SK-N-SH (cell line): ENCODE data around the gene AGT. TPM values are rescaled to one million over a fixed set of nuclear protein-coding genes. Genes with fewer than 3 reads are reported as not detected.

Experiments
- CTCF ChIA-PET: fragments of 300-600, 350-600 bp; formaldehyde crosslinking; extraction: SDS; loops from one replicate; lab custom pipeline; 2021; lab: Yijun Ruan, JAX
- POLR2A ChIA-PET: fragments of 350-600 bp; sonication (Branson Sonifier 250); formaldehyde crosslinking; extraction: SDS; loops from one replicate; lab custom pipeline; 2020; ENCODE audit warnings: antibody characterized with exemption, inconsistent platforms; lab: Yijun Ruan, JAX
- DNase-seq: peaks from one replicate; pipeline ENCODE4 v3.0.0; 2012
- H2AFZ ChIP-seq: fragments of 200-600 bp; sonication (generic); 2 replicates; pipeline ENCODE4 v1.8.1; 2016; ENCODE audit warnings: antibody characterized with exemption, mild to moderate bottlenecking, low read depth
- H3F3A ChIP-seq: fragments of 200-600 bp; sonication (generic); replicated peaks from 2 replicates; pipeline ENCODE3; 2016; ENCODE audit warnings: antibody characterized with exemption, mild to moderate bottlenecking; ENCODE audit not compliant: insufficient read depth
- H3K27ac ChIP-seq, 2 experiments: fragments of 200-500 bp in 1 of 2; fragments of 200-600 bp in 1 of 2; sonication (Bioruptor generic) in 1 of 2; sonication (generic), shearing (Covaris generic) in 1 of 2; 2 replicates each; pipeline versions ENCODE4 v1.5.1 to v1.6.1; 2014 to 2016; ENCODE audit warnings: low read depth in 2 of 2, inconsistent platforms in 1 of 2, low read length in 1 of 2, mild to moderate bottlenecking in 1 of 2, mixed read lengths in 1 of 2
- H3K27me3 ChIP-seq: fragments of 200-600 bp; sonication (generic), shearing (Covaris generic); 2 replicates; pipeline ENCODE4 v1.6.1; 2016; ENCODE audit warnings: mixed run types; ENCODE audit not compliant: insufficient read depth
- H3K36me3 ChIP-seq, 2 experiments: fragments of 200-500 bp in 1 of 2; fragments of 200-600 bp in 1 of 2; sonication (Bioruptor generic) in 1 of 2; sonication (generic) in 1 of 2; replicated peaks in 1 of 2; 2 replicates each; pipeline versions ENCODE3 to v1.5.1; 2014 to 2016; ENCODE audit warnings: low read length in 1 of 2, mild to moderate bottlenecking in 1 of 2; ENCODE audit not compliant: insufficient read depth in 2 of 2, control insufficient read depth in 1 of 2
- H3K4me1 ChIP-seq, 2 experiments: fragments of 200-500 bp in 1 of 2; fragments of 200-600 bp in 1 of 2; sonication (Bioruptor generic) in 1 of 2; sonication (generic), shearing (Covaris generic) in 1 of 2; 2 replicates each; pipeline versions ENCODE4 v1.5.1 to v1.6.1; 2014 to 2016; ENCODE audit warnings: low read depth in 1 of 2, low read length in 1 of 2, mixed run types in 1 of 2; ENCODE audit not compliant: insufficient read depth in 2 of 2, control insufficient read depth in 1 of 2
- H3K4me2 ChIP-seq: fragments of 200-600 bp; sonication (generic), shearing (Covaris generic); 2 replicates; pipeline ENCODE4 v1.6.1; 2017; ENCODE audit warnings: mixed run types
- H3K4me3 ChIP-seq, 2 experiments: fragments of 200-500 bp in 1 of 2; fragments of 200-600 bp in 1 of 2; sonication (Bioruptor generic) in 1 of 2; sonication (generic), shearing (Covaris generic) in 1 of 2; 2 replicates each; pipeline versions ENCODE4 v1.5.1 to v1.8.1; 2014 to 2016; ENCODE audit warnings: low read depth in 2 of 2, inconsistent platforms in 1 of 2, low read length in 1 of 2, mild to moderate bottlenecking in 1 of 2, mixed read lengths in 1 of 2, moderate library complexity in 1 of 2
- H3K79me2 ChIP-seq: fragments of 200-600 bp; sonication (generic); 2 replicates; pipeline ENCODE4 v1.8.1; 2017; ENCODE audit warnings: mild to moderate bottlenecking; ENCODE audit not compliant: insufficient read depth
- H3K9ac ChIP-seq: fragments of 200-600 bp; sonication (generic); 2 replicates; pipeline ENCODE4 v1.6.1; 2017; ENCODE audit warnings: mixed run types
- H3K9me2 ChIP-seq: fragments of 200-600 bp; sonication (generic); 2 replicates; pipeline ENCODE4 v1.6.1; 2017; ENCODE audit warnings: mixed run types
- H3K9me3 ChIP-seq: fragments of 200-600 bp; sonication (generic); 2 replicates; pipeline ENCODE4 v1.6.1; 2017; ENCODE audit warnings: mixed run types, mild to moderate bottlenecking, moderate library complexity
- H4K20me1 ChIP-seq: fragments of 200-600 bp; sonication (generic); 2 replicates; pipeline ENCODE4 v1.6.1; 2017; ENCODE audit warnings: mild to moderate bottlenecking, mixed run types; ENCODE audit not compliant: insufficient read depth
- ELF1 ChIP-seq: IDR thresholded peaks from 2 replicates; pipeline ENCODE4 v1.4.0; 2012
- FOSL2 ChIP-seq: IDR thresholded peaks from 2 replicates; pipeline ENCODE4 v1.4.0; 2012; ENCODE audit warnings: low read depth, mild to moderate bottlenecking, moderate library complexity, borderline replicate concordance
- GABPA ChIP-seq: IDR thresholded peaks from 2 replicates; pipeline ENCODE4 v1.4.0; 2012; ENCODE audit warnings: low read depth, mild to moderate bottlenecking
- MXI1 ChIP-seq: IDR thresholded peaks from 2 replicates; pipeline ENCODE4 v1.6.1; 2012; ENCODE audit warnings: mild to moderate bottlenecking, low read depth, low read length, improper control_type of control experiment
- RFX5 ChIP-seq: IDR thresholded peaks from 2 replicates; pipeline ENCODE4 v1.6.1; 2012; ENCODE audit warnings: mild to moderate bottlenecking, improper control_type of control experiment, low read length
- SIN3A ChIP-seq: IDR thresholded peaks from 2 replicates; pipeline ENCODE4 v1.6.1; 2012; ENCODE audit warnings: low read depth, mild to moderate bottlenecking, low read length, moderate library complexity, borderline replicate concordance
- WGBS: methylation state at CpG from one replicate; pipeline ENCODE4 v1.1.6; 2017; ENCODE audit warnings: low lambda C conversion rate; 5-methylcytosine and 5-hydroxymethylcytosine counted together
- polyA plus RNA-seq, 3 experiments: library from polyadenylated mRNA; depleted of rRNA; stranded (reverse); fragments of >200 nt; gene quantifications; 2 replicates each; pipeline ENCODE4 v1.2.3, GENCODE V29; 2012
- TF ChIP-seq, protein P1 (sequence below): fragments of 200-600 bp; sonication (generic); IDR thresholded peaks from 2 replicates; pipeline ENCODE4 v1.6.1; 2017; ENCODE audit warnings: antibody characterized with exemption, mild to moderate bottlenecking, moderate library complexity
- TF ChIP-seq, protein P2 (sequence below): IDR thresholded peaks from 2 replicates; pipeline ENCODE4; 2012

Gene AGT
- polyA plus RNA-seq, 1 of the 3 experiments (the other 2 are of a cell fraction) = 0.39 TPM

DNA sequence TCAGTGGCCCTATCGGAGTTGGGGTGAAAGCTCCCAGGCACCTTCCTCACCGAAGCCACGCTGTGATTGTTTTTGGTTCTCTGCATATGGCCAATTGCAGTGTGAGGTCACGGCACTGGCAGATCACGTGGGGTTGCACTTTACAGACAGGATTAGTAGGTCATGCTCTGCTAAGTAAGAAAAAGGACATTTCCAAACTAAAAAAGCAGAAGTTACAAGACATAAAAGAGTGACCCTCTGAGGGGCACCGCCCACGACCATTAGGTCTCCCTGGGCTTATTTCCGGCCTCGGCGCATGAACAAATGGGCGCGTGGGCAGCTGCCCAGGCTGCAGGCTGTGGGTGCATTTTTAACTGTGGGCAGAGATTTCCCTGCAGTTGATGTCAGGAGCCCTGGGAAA is 35.2 kb upstream of the AGT start:
- Histone ChIP-seq H3F3A (no peaks in the 10 kb centered on the region), H4K20me1 (no peaks in the 10 kb centered on the region), H3K9me3 (no peaks in the 10 kb centered on the region), H3K79me2 (no peaks in the 10 kb centered on the region), H3K27me3 (no peaks in the 10 kb centered on the region), H2AFZ (no peak overlapping the region), H3K4me2 (no peak overlapping the region), H3K4me1 (peaks cover 0 to 11% of the 10 kb centered on the region in 2 experiments; a peak in 1 of 4 replicates), H3K36me3 (no peaks in the 10 kb centered on the region), H3K9me2 (no peaks in the 10 kb centered on the region), H3K9ac (no peak overlapping the region), H3K27ac (no peak overlapping the region), H3K4me3 (no peak overlapping the region)
- POLR2A ChIA-PET = no interaction called here
- no peak for TF ChIP-seq FOSL2
- TF ChIP-seq, protein P1, sequence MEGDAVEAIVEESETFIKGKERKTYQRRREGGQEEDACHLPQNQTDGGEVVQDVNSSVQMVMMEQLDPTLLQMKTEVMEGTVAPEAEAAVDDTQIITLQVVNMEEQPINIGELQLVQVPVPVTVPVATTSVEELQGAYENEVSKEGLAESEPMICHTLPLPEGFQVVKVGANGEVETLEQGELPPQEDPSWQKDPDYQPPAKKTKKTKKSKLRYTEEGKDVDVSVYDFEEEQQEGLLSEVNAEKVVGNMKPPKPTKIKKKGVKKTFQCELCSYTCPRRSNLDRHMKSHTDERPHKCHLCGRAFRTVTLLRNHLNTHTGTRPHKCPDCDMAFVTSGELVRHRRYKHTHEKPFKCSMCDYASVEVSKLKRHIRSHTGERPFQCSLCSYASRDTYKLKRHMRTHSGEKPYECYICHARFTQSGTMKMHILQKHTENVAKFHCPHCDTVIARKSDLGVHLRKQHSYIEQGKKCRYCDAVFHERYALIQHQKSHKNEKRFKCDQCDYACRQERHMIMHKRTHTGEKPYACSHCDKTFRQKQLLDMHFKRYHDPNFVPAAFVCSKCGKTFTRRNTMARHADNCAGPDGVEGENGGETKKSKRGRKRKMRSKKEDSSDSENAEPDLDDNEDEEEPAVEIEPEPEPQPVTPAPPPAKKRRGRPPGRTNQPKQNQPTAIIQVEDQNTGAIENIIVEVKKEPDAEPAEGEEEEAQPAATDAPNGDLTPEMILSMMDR = no peak
- CTCF ChIA-PET = no interaction called here
- 83% methylated on average over 12 of the region's 12 CpGs for WGBS
- no peak for DNase-seq

DNA sequence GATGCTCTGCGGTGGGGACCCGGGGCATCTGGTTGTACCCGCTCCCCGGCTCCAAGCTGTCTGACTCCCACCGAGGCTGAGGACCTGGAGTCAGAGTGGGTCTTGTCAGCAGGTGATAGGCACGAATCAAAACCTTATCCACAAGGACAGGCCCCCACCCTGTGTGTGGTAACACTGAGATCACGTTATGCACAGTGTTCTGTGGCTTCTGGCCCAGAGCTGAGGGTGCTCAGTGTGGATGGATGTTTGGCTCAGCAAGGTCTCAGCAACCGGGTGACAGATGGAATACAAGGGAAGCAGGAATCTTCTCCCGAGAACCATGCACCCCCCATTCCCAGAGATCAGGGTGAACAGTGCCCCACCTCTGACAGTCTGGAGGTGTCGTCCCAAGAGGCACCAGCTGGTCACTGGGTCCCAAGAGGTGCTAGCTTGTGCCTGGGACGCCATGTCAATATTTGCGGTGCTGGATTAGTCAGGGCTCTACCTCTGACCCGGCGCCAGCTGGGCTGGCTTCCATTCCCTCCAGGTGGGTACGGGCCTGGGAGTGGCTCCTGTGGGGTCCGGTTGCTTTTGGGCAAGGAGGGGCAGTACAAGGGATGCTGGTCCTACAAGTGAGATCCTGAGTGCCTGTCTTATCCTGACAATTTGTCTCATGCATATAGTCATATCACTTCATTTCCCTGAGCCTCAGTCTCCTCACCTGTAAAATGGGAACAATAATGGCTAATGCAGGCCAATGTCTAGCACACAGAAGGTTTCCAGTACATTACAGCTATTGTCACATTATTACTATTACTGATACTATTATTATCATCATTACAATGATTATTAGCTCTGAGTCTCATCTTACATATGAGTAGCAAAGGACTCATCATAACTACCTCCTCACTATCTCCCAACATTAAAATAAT is 34.2 kb upstream of the AGT start:
- ChIA-PET CTCF (interaction anchor here (0.8 to 1.1 kb wide), 3 partner anchors 18 to 106 kb away, joined by 3 read pairs; partner anchors contain the start of gene COG2), POLR2A (no interaction called here)
- DNase-seq = no peak
- Histone ChIP-seq H3K79me2 (no peaks in the 10 kb centered on the region), H3F3A (no peaks in the 10 kb centered on the region), H3K4me3 (no peak overlapping the region), H3K9me2 (no peaks in the 10 kb centered on the region), H3K4me1 (peaks cover 0 to 21% of the 10 kb centered on the region in 2 experiments; a peak in 1 of 4 replicates), H3K9ac (no peak overlapping the region), H3K36me3 (no peaks in the 10 kb centered on the region), H3K27ac (no peak overlapping the region), H3K27me3 (no peaks in the 10 kb centered on the region), H2AFZ (no peak overlapping the region), H3K9me3 (no peaks in the 10 kb centered on the region), H4K20me1 (no peaks in the 10 kb centered on the region), H3K4me2 (no peak overlapping the region)
- WGBS = 79% methylated on average over 8 of the region's 16 CpGs
- TF ChIP-seq RFX5 (no peak), SIN3A (no peak), ELF1 (no peak), MXI1 (no peak), GABPA (no peak)
- TF ChIP-seq, protein P2, sequence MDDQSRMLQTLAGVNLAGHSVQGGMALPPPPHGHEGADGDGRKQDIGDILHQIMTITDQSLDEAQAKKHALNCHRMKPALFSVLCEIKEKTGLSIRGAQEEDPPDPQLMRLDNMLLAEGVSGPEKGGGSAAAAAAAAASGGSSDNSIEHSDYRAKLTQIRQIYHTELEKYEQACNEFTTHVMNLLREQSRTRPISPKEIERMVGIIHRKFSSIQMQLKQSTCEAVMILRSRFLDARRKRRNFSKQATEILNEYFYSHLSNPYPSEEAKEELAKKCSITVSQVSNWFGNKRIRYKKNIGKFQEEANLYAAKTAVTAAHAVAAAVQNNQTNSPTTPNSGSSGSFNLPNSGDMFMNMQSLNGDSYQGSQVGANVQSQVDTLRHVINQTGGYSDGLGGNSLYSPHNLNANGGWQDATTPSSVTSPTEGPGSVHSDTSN = no peak
